ENCODE results near the gene MRPL53.
"Not testable (repeated sequence)": the region's sequence is repeated elsewhere in the genome, so short reads cannot be mapped to it uniquely, and the experiment has no call there.

Gene MRPL53

DNA sequence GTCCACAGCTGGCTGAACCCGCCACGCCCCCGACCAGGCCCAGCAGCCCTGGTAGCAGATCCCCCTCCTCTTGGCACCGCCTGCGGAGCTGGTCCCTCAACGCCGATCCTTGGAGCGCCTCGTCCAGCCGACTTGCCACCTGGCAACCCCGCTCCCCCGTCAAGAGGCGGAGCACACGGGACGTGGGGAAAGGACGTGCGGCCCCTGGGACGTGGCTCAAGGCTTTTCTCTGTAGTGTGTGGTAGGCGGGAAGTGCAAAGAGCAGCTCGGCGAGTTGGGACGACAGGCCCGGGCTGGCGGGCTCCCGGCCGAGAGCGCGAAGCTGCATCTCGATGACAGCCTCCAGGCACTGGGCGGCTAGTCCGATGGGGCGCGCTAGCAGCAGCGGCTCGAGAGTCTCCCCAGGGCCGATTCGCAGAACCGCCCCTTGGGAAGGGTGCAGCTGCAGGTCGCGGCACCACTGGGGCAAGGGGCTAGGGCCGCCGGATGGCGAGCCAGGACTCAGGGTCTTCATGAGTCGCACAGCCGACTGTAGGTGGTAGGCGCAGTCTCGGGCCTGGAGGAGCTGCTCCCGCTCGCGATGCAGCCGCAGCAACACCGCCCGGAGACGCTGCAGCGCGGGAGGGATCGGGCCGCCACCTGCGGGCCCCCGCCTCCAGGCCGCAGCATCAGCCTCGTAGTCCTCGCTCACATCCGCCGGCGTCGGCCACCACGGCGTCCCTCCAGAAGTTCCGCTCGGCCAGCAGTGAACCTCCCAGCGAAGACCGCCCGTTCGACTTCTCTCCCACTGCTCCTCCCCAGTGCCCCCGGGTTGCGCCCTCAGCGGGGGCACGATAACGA, 9.7 kb upstream of the MRPL53 start:
- no peak for DNase-seq (ENCODE audit: low read depth)

DNA sequence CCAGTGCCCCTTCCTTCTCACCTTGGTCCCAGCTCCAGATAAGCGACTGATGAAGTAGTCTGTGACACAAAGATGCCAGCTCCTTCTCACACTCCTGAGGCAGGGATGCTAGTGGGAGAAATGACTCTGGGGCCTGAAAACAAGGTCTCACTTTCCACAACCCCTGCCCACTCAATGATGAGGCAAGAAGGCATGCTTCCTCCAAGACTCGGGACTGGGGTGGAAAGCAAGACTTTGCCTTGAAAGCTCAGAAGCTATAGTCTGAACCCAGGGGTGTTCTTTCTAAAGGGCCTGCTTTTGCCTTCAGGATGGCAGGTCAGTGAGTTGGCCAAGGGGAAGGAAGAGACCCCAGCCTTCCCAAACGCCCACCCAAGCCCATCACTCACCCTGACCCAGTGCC, 9.0 kb upstream of the MRPL53 start:
- DNase-seq (ENCODE audit: low read depth): no peak

DNA sequence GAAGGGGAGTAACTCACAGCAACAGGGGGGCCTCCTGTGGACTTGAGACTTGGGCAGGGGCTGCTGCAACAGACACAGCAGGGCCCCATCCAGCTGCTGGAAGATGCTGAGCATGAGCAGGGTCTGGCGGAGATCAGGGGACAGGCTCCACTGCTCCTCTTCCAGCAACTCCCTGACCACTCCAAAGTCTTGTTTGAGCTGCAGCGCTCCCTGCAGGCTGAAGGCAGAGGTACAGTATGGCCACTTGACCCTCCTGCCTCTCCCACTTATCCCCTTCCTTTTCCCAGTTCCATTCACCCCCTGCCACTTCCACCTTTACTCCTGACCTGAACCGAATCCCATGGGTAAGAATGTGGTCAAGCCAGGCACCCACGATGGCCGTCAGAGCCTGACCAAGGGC, 2.4 kb upstream of the MRPL53 start:
- DNase-seq (ENCODE audit: low read depth): no peak

DNA sequence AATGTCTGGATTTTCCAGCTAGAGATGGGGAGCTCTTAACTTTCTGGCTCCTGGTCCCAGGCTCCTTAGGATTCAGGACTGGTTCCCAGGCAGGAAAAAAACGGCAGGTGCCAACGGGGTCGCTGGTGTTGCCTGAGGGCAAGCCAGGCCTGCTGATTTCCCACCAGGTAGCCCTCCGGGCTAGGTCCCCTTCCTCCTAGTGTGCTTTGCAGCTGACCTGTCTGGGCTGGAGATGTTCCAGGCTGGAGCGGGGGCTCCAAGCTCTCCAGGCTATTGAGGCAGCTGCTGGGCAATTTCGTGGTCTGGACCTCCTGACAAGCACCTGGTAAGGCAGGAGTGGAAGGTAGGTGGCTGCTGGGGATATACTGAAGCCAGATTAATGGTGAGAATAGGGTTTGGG, 2.0 kb upstream of the MRPL53 start:
- no peak for DNase-seq (ENCODE audit: low read depth)

DNA sequence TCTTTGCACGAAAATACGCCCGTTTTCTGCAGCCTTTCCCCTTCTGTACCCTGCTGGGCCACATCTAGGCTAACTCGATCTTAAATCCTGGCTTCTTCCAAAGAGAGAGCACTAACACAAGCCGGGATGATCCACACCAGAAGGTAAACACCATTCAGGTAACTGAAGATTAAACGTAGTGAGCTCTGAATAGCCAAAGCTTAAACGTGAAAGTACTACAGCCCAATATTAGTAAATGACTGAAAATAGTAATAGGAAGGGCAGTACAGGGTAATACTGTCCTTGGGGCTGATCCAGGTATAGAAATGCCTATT, 422 bp upstream of the MRPL53 start:
- no peak for DNase-seq (ENCODE audit: low read depth)

- DNase-seq (ENCODE audit: low read depth): no peak
Observed at GRCh38 chr2:74471332-74472065, 981 bp downstream of the MRPL53 start.

DNA sequence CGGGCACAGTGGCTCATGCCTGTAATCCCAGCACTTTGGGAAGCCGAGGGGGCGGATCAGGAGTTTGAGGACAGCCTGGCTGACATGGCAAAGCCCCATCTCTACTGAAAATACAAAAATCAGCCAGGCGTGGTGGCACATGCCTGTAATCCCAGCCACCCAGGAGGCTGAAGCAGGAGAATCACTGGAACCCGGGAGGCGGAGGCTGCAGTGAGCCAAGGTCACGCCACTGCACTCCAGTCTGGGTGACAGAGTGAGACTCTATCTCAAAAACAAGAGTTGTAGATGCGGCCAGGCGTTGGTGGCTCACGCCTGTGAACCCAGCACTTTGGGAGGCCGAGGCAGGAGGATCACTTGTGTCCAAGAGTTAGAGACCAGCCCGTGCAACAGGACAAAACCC, 1.7 kb downstream of the MRPL53 start:
- DNase-seq (ENCODE audit: low read depth): not testable (repeated sequence)

DNA sequence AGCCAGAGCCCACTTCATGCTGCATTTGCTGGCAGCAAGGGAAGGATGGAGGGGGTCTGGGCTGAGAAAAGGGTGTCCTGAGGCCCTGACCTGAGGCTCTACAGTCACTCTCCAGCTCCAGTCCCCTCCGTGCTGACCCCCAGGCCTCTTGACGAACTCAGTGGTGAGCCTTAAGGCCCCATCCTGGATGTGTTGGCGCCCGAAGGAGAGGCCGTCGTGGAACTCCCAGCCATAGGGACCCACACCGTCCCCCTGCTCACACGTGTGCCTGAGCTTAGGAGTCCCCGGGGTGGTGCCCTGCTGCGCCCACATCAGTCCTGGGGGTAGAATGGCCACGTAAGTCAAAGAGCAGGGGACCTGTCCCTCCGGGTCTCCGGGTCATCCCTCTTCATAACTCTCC, 8.1 kb downstream of the MRPL53 start:
- DNase-seq (ENCODE audit: low read depth): no peak

DNA sequence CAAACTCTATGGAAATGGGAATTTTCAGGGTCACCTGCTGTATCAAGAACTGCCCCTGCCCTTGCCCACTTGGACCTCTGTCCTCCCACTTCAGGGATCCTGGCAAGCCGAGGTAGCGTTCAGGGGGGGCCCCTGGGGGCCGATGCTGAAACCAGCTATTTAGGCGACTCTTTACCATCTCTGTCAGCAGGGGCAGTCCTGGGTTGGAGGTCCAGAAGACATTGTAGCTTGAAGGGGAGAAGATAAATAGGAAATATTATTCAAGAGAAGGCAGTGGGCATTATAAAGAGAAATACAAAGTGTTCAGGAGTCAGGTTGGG, 9.7 kb downstream of the MRPL53 start:
- no peak for DNase-seq (ENCODE audit: low read depth)

- DNase-seq (ENCODE audit: low read depth): no peak
Observed at GRCh38 chr2:74462054-74462785, 10.3 kb downstream of the MRPL53 start.

DNA sequence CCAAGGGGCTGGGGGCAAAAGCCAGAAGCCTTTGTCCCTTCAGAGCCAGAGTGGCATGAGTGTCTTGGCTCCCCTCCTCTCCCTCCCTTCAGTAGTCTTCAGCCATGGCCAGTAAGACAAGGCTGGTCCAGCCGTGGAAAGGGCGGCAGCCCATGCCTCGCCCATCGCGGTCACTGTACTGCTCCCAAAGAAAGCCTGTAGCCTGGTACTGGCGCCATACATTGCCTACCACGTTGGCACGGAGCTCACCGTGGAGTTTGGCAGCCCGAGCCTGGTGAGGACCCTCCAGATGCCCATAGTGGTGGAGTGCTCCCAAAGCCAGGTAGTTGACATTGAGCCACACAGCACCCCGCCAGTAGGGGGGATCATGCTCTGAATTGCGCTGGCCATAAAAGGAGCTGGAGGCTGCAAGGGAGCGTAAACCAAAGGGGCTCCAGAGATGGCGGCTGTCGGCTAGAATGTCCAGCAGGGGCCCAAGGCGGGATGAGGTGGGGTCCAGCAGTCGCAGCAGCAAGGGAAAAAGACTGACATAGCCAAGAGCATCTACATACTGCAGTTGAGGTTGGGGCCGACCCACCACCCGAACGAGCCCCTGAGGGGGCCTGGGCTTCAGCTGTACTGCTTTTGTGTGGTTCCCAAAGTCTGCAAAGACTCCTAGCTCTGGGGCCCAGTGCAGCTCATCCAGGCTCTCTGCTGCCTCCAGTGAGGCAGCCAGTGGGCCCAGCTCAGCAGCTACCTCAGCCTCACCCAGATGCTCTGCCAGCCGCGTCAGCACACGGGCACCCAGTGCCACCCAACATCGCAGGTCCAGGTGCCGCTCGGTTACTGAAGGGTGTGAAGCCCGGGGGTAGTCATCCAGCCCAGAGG, 11.1 kb downstream of the MRPL53 start:
- no peak for DNase-seq (ENCODE audit: low read depth)

- not testable (repeated sequence) for DNase-seq (ENCODE audit: low read depth)
Observed at GRCh38 chr2:74460187-74460586, 12.3 kb downstream of the MRPL53 start.

GRCh38 chr2:74459503-74460118, 12.9 kb downstream of the MRPL53 start:
- DNase-seq (ENCODE audit: low read depth): not testable (repeated sequence)

DNA sequence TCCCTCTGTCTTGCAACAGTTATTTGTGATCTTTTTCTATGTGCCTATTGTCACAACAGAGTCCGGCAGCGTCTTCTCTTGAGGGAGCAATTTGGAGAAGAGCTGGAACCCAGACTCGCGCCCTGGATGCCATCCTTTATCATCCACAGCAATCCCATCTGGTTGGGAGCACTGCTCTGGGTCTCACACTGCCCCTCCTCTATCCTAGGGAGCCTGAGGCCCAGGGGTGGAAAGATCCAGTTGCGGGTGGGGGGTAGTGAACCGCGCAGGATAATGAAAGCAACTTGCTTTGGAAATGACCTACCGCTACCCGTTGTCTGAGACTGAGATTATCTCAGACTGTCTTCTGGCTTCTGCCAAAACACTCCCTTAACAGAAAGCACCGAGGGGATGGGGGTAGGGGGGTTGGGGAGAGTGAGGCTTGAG, 13.5 kb downstream of the MRPL53 start:
- no peak for DNase-seq (ENCODE audit: low read depth)

- DNase-seq (ENCODE audit: low read depth): peak; percentile 99
Observed at GRCh38 chr2:74458132-74458937, 14.1 kb downstream of the MRPL53 start, which contains the start of gene WBP1. TSS of gene WBP1 (plus strand) at chr2:74458438. CDS start at chr2:74458603, 165 bp downstream.

- DNase-seq (ENCODE audit: low read depth): no peak
Observed at GRCh38 chr2:74457549-74458131, 14.8 kb downstream of the MRPL53 start.

DNA sequence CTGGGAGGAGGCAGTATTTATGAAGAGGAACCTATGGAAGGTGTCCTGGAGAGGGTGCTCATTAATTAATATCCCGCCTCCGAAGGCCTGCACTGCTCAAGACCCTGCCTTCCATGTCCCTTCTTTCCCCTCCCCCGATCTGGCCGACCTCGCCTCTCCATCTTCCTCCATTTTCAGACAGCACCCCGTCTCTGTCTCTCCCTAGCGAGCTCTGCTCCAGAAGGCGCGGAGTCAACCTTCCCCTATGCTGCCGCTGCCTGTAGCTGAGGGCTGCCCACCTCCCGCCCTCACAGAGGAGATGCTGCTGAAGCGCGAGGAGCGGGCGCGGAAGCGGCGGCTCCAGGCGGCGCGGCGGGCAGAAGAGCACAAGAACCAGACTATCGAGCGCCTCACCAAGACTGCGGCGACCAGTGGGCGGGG, 15.3 kb downstream of the MRPL53 start:
- DNase-seq (ENCODE audit: low read depth): no peak

- peak; percentile 99 for DNase-seq (ENCODE audit: low read depth)
Observed at GRCh38 chr2:74454654-74455511, 17.6 kb downstream of the MRPL53 start, which contains the start of gene INO80B. TSS of gene INO80B (plus strand) at chr2:74455087. CDS start at chr2:74455117, 30 bp downstream.

GRCh38 chr2:74450570-74451190, 21.8 kb downstream of the MRPL53 start:
- no peak for DNase-seq (ENCODE audit: low read depth)
